GM19025 (cell line): Measurements from ENCODE around the gene STAC3.
"Not testable (repeated sequence)": the region's sequence is repeated elsewhere in the genome, so short reads cannot be mapped to it uniquely, and the experiment has no call there.

ENCODE experiments used
- ATAC-seq: cut with Tn5 transposase; IDR thresholded peaks from one replicate; pipeline ENCODE4 v1.9.1; 2021; ENCODE audit warnings: mild to moderate bottlenecking, low read depth, moderate library complexity; ENCODE audit not compliant: unreplicated experiment

Gene STAC3

GRCh38 chr12:57250956-57251355, at the start of gene STAC3:
STAC3 (minus strand) TSS chr12:57251187; CDS start chr12:57249636, 1,551 bp downstream.
- no peak for ATAC-seq

GRCh38 chr12:57299514-57300016, 48.6 kb upstream of the STAC3 start:
- no peak for ATAC-seq

- ATAC-seq = no peak
Observed at GRCh38 chr12:57296291-57296690, 45.3 kb upstream of the STAC3 start.

- ATAC-seq = not testable (repeated sequence)
Observed at GRCh38 chr12:57282073-57282472, 31.1 kb upstream of the STAC3 start.

- peak; percentile 79 for ATAC-seq
Observed at GRCh38 chr12:57280211-57281062, 29.4 kb upstream of the STAC3 start.

- ATAC-seq = no peak
Observed at GRCh38 chr12:57278465-57279381, 27.7 kb upstream of the STAC3 start.

- ATAC-seq = no peak
Observed at GRCh38 chr12:57276935-57277563, 26.1 kb upstream of the STAC3 start.

- ATAC-seq = not testable (repeated sequence)
Observed at GRCh38 chr12:57276233-57276632, 25.2 kb upstream of the STAC3 start.

GRCh38 chr12:57273516-57273915, 22.5 kb upstream of the STAC3 start:
- ATAC-seq = no peak

GRCh38 chr12:57272337-57273151, 21.6 kb upstream of the STAC3 start:
- ATAC-seq = no peak

- ATAC-seq = no peak
Observed at GRCh38 chr12:57270966-57271470, 20.0 kb upstream of the STAC3 start.

- ATAC-seq = no peak
Observed at GRCh38 chr12:57268264-57268663, 17.3 kb upstream of the STAC3 start.

GRCh38 chr12:57266681-57267080, 15.7 kb upstream of the STAC3 start:
- ATAC-seq = no peak

- no peak for ATAC-seq
Observed at GRCh38 chr12:57263096-57263495, 12.1 kb upstream of the STAC3 start.

- no peak for ATAC-seq
Observed at GRCh38 chr12:57262126-57262822, 11.3 kb upstream of the STAC3 start.

GRCh38 chr12:57261428-57261865, 10.5 kb upstream of the STAC3 start:
- ATAC-seq = no peak

GRCh38 chr12:57260366-57260765, 9.4 kb upstream of the STAC3 start:
- ATAC-seq = no peak

GRCh38 chr12:57258977-57259970, 8.3 kb upstream of the STAC3 start:
- ATAC-seq = no peak
